HepG2 (cell line): Measurements from ENCODE around the gene LSR. TPM values are rescaled to one million over a fixed set of nuclear protein-coding genes. Genes with fewer than 3 reads are reported as not detected.

ENCODE experiments used
- ATAC-seq: fragments of 200-7000 bp; cut with Tn5 transposase; 3 replicates; pipeline ENCODE4 v1.9.1; 2020; ENCODE audit warnings: mild to moderate bottlenecking, moderate library complexity
- BruUV-seq: library from RNA; stranded (reverse); fragments of 400-500 nt; replicated peaks from 2 replicates; lab custom pipeline; 2021; lab: Mats Ljungman, UMichigan
- CTCF ChIA-PET: fragments of 300-600 bp; formaldehyde crosslinking; extraction: SDS; loops from one replicate; lab custom pipeline; 2021; ENCODE audit warnings: low total read pairs, inconsistent platforms, low intra/inter-chr PET ratio; lab: Yijun Ruan, JAX
- POLR2A ChIA-PET: fragments of 350-600 bp; sonication (Branson Sonifier 250); formaldehyde crosslinking; loops from one replicate; lab custom pipeline; 2020; ENCODE audit warnings: antibody characterized with exemption, inconsistent platforms; lab: Yijun Ruan, JAX
- DNase-seq: peaks from one replicate; pipeline ENCODE4 v3.0.0-alpha.2; 2015; ENCODE audit warnings: low spot score
- FAIRE-seq: peaks from 3 replicates; lab custom pipeline; 2011; peaks lifted over from hg19 to GRCh38; lab: Jason Lieb, UNC
- H2AFZ ChIP-seq: one replicate; pipeline ENCODE4 v1.6.1; 2011; ENCODE audit warnings: low read length, inconsistent platforms
- H3K27ac ChIP-seq: fragments of 300-600 bp; 3 replicates; pipeline ENCODE4 v1.8.0; 2011; ENCODE audit warnings: mixed run types, mild to moderate bottlenecking, mixed read lengths, low read length, inconsistent platforms; ENCODE audit not compliant: insufficient read depth; ENCODE audit errors: extremely low read length
- H3K27me3 ChIP-seq, 2 experiments: fragments of 200-600 bp in 1 of 2; 2 replicates in 1 of 2; 3 replicates in 1 of 2; pipeline versions ENCODE4 v1.6.0 to v1.8.0; 2011; ENCODE audit warnings: low read length in 2 of 2, mild to moderate bottlenecking in 2 of 2, moderate library complexity in 2 of 2, inconsistent platforms in 1 of 2; ENCODE audit not compliant: insufficient read depth in 2 of 2, control insufficient read depth in 1 of 2
- H3K36me3 ChIP-seq, 2 experiments: fragments of 200-600 bp in 1 of 2; replicated peaks in 1 of 2; 2 replicates in 1 of 2; 3 replicates in 1 of 2; pipeline versions ENCODE4 v1.5.1 to v1.8.0; 2011; ENCODE audit warnings: low read length in 2 of 2, inconsistent platforms in 1 of 2; ENCODE audit not compliant: insufficient read depth in 2 of 2, control insufficient read depth in 1 of 2
- H3K4me1 ChIP-seq: 2 replicates; pipeline ENCODE4 v1.5.1; 2012; ENCODE audit warnings: low read length, inconsistent platforms; ENCODE audit not compliant: insufficient read depth
- H3K4me2 ChIP-seq: 2 replicates; pipeline ENCODE4 v1.6.0; 2011; ENCODE audit warnings: low read depth, low read length, inconsistent platforms
- H3K4me3 ChIP-seq, 3 experiments: fragments of 200-600 bp in 1 of 3; sonication (generic), shearing (Covaris generic) in 1 of 3; replicated peaks in 1 of 3; 2 replicates each; pipeline ENCODE4 v1.5.1; 2011 to 2016; ENCODE audit warnings: low read length in 3 of 3, inconsistent platforms in 2 of 3, low read depth in 2 of 3, mild to moderate bottlenecking in 2 of 3, control low read depth in 1 of 3, mixed read lengths in 1 of 3; ENCODE audit not compliant: insufficient read depth in 1 of 3
- H3K79me2 ChIP-seq: one replicate; pipeline ENCODE4 v1.6.1; 2011; ENCODE audit warnings: low read length, inconsistent platforms; ENCODE audit not compliant: insufficient read depth
- H3K9ac ChIP-seq: 2 replicates; pipeline ENCODE4 v1.6.0; 2011; ENCODE audit warnings: mild to moderate bottlenecking, low read depth, low read length, inconsistent platforms; ENCODE audit not compliant: insufficient read depth
- H3K9me3 ChIP-seq: 2 replicates; pipeline ENCODE4 v1.5.1; 2012; ENCODE audit warnings: mild to moderate bottlenecking, low read length
- H4K20me1 ChIP-seq: 2 replicates; pipeline ENCODE4 v1.6.0; 2011; ENCODE audit warnings: inconsistent platforms, mild to moderate bottlenecking, low read length, moderate library complexity; ENCODE audit not compliant: insufficient read depth
- ELF3 ChIP-seq: IDR thresholded peaks from 2 replicates; pipeline ENCODE4 v1.6.1; 2016; ENCODE audit warnings: missing genetic modification reagents, missing compliant biosample characterization
- SAP130 ChIP-seq: IDR thresholded peaks from 2 replicates; pipeline ENCODE4 v1.6.1; 2016; ENCODE audit warnings: low read depth
- TBP ChIP-seq: sonication (generic); formaldehyde crosslinking; IDR thresholded peaks from 2 replicates; pipeline ENCODE4 v1.5.0; 2020; ENCODE audit warnings: missing genetic modification reagents
- ZNF180 ChIP-seq: sonication (generic); formaldehyde crosslinking; IDR thresholded peaks from 2 replicates; pipeline ENCODE4 v1.4.0; 2020; ENCODE audit warnings: low read depth, missing genetic modification reagents, borderline replicate concordance
- ZNF616 ChIP-seq: sonication (generic); formaldehyde crosslinking; IDR thresholded peaks from 2 replicates; pipeline ENCODE4 v1.5.0; 2020; ENCODE audit warnings: low read depth, mild to moderate bottlenecking, missing genetic modification reagents
- WGBS: methylation state at CpG from one replicate; pipeline ENCODE4 v1.1.6; 2017; ENCODE audit warnings: low lambda C conversion rate; 5-methylcytosine and 5-hydroxymethylcytosine counted together
- in situ Hi-C: cut with HindIII; loops from 2 replicates; pipeline ENCODE4 v1.10.0; 2017; ENCODE audit warnings: low pct_unique_long_range_greater_than_20kb; ENCODE audit not compliant: extremely low pct_ligation_motif_present
- intact Hi-C: fragments of 100-400 bp; cut with micrococcal nuclease; formaldehyde crosslinking; loops from one replicate; pipeline ENCODE4 v1.10.0; 2022; ENCODE audit not compliant: unreplicated experiment
- polyA plus RNA-seq, 8 experiments: library from polyadenylated mRNA; depleted of rRNA in 3 of 8; stranded (reverse) in 7 of 8; unstranded in 1 of 8; fragments of >200 nt; fragmentation: Illumina TruSeq in 4 of 8; extraction: Trizol in 4 of 8; gene quantifications; 2 replicates each; pipeline versions ENCODE4 v1.2.1 to v1.2.3, GENCODE V29; 2011 to 2016; ENCODE audit warnings: low read depth in 4 of 8, missing spikeins in 1 of 8, mixed read lengths in 1 of 8; ENCODE audit not compliant: insufficient read depth in 1 of 8
- total RNA-seq, 5 experiments: library from RNA; depleted of rRNA; stranded (reverse); fragments of >200 nt; fragmentation: Illumina TruSeq; extraction: Trizol; gene quantifications; 2 replicates each; pipeline ENCODE4 v1.2.3, GENCODE V29; 2016; ENCODE audit warnings: low read depth in 1 of 5
- TF ChIP-seq, protein P1 (sequence below): IDR thresholded peaks from 2 replicates; pipeline ENCODE4 v1.6.1; 2012; ENCODE audit warnings: low read depth, low read length, improper control_type of control experiment
- TF ChIP-seq, protein P2 (sequence below): IDR thresholded peaks from 2 replicates; pipeline ENCODE4 v1.6.1; 2016; ENCODE audit warnings: control low read depth
- TF ChIP-seq, protein P3 (sequence below): sonication (generic); formaldehyde crosslinking; IDR thresholded peaks from 2 replicates; pipeline ENCODE4 v1.9.0; 2021; ENCODE audit warnings: missing genetic modification reagents, mild to moderate bottlenecking, borderline replicate concordance

LSR gene
- total and polyA plus RNA-seq, 2 of the 13 experiments (the other 11 are each of a cell fraction or from before 2014, with no cell fraction given): 29.2 to 79.2 TPM

DNA sequence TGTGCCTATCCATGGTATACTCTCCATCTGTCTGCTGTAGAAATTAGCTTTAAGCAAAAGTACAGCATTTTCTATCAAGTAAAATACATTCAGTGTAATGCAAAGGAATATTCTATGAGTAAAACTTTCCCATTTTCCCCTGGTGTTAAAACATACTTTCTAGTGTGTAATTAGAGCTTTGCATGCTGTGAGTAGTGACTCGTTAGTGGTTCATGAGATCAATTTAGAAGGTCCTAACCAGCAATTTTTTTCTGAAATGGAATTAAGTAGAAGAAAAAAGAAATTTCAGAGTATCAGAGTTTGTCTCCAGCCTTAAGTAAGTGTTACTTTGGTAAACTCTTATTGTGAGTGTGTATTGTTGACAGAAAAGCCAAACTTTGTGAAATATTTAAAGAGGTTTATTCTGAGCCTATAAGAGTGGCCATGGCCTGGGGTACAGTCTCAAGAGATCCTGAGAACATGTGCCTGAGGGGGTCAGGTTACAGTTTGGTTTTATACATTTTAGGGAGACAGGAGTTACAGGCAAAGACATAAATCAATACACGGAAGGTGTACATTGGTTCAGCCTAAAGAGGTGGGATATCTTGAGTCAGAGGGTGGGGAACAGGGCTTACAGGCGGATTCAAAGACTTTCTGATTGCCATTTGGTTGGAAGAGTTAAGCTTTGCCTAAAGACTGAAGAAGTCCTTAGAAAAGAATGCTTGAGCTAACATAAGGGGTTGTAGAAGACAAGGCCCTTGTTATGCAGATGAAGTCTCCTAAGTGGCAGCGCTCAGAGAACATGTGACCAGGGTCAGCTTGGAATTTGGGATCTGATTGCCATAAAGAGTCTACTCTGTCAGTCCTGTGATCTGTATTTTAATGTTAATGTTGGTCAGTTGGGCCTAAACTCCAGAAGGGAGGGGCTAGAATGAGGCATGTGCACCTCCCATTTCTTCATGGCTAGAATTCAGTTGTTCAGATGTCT lies 45.8 kb upstream of the LSR start:
- ChIA-PET POLR2A (no interaction called here), CTCF (no interaction called here)
- Histone ChIP-seq H3K9me3 (no peaks in the 10 kb centered on the region), H2AFZ (no peak overlapping the region), H4K20me1 (no peaks in the 10 kb centered on the region), H3K36me3 (no peaks in the 10 kb centered on the region), H3K27me3 (peaks cover 1 to 7% of the 10 kb centered on the region in 2 experiments; a peak in 3 of 5 replicates), H3K79me2 (no peaks in the 10 kb centered on the region), H3K4me3 (no peak overlapping the region), H3K27ac (no peak overlapping the region), H3K9ac (no peak overlapping the region), H3K4me2 (no peak overlapping the region), H3K4me1 (no peaks in the 10 kb centered on the region)
- intact Hi-C loops: no loop called here
- ATAC-seq (no peak), FAIRE-seq (no peak), DNase-seq (no peak)
- no TSS peak for BruUV-seq
- 39% methylated on average over 4 of the region's 4 CpGs for WGBS
- no peak for TF ChIP-seq TBP (CRISPR knock-in tag)
- in situ Hi-C loops: no loop called here

DNA sequence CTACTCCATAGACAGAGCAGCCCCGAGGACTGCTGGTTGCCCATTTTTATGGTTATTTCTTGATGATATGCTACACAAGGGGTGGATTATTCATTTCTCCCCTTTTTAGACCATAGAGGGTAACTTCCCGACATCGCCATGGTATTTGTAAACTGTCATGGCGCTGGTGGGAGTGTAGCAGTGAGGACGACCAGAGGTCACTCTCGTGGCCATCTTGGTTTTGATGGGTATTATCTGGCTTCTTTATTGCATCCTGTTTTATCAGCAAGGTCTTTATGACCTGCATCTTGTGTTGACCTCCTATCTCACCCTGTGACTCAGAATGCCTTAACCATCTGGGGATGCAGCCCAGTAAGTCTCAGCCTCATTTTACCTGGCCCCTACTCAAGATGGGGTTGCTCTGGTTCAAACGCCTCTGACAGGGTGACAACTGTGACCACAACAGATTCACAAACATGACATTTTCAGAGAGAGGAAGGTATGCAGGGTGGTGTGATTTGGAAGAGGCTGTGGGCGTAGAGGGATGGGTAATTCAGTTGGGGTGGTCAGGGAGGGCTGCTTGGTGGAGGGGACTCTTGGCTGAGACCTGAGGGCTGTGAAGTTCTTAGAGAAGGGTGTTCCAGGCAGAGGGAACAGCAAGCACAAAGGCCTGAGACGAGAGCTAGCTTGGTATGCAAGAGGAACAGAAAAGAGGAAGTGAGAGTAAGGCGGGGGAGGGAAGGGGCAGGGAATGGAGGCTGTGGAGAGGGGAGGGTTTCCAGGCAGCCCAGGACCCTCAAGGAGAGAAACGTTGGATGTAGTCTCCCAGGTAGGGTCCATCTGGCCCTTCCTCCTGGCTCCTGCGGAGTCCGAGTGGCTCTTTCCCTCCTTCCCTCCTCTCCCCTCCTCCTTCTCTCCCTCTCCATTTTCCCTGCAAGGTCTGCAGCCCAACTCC lies 43.7 kb upstream of the LSR start:
- Histone ChIP-seq H2AFZ (no peak overlapping the region), H3K9ac (no peak overlapping the region), H3K27ac (no peak overlapping the region), H3K9me3 (no peaks in the 10 kb centered on the region), H3K4me3 (no peak overlapping the region), H3K27me3 (peaks cover 0 to 1% of the 10 kb centered on the region in 2 experiments; a peak in 3 of 5 replicates), H3K4me1 (no peaks in the 10 kb centered on the region; the same call in 1 of the 2 replicates), H3K36me3 (no peaks in the 10 kb centered on the region), H4K20me1 (no peaks in the 10 kb centered on the region), H3K4me2 (no peak overlapping the region), H3K79me2 (no peaks in the 10 kb centered on the region)
- WGBS: 43% methylated on average over 13 of the region's 13 CpGs
- no peak for ATAC-seq
- CTCF ChIA-PET: no interaction called here
- no peak for DNase-seq
- POLR2A ChIA-PET: no interaction called here
- no peak for FAIRE-seq
- in situ Hi-C loops (no loop called here), intact Hi-C loops (no loop called here)
- BruUV-seq: no TSS peak
- no peak for TF ChIP-seq ZNF616 (CRISPR knock-in tag)
- TF ChIP-seq, protein P1, sequence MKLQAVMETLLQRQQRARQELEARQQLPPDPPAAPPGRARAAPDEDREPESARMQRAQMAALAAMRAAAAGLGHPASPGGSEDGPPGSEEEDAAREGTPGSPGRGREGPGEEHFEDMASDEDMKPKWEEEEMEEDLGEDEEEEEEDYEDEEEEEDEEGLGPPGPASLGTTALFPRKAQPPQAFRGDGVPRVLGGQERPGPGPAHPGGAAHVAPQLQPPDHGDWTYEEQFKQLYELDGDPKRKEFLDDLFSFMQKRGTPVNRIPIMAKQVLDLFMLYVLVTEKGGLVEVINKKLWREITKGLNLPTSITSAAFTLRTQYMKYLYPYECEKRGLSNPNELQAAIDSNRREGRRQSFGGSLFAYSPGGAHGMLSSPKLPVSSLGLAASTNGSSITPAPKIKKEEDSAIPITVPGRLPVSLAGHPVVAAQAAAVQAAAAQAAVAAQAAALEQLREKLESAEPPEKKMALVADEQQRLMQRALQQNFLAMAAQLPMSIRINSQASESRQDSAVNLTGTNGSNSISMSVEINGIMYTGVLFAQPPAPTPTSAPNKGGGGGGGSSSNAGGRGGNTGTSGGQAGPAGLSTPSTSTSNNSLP: no peak
- TF ChIP-seq SAP130: no peak
- TF ChIP-seq ZNF180: no peak
- no peak for TF ChIP-seq ELF3
- TF ChIP-seq, protein P2, sequence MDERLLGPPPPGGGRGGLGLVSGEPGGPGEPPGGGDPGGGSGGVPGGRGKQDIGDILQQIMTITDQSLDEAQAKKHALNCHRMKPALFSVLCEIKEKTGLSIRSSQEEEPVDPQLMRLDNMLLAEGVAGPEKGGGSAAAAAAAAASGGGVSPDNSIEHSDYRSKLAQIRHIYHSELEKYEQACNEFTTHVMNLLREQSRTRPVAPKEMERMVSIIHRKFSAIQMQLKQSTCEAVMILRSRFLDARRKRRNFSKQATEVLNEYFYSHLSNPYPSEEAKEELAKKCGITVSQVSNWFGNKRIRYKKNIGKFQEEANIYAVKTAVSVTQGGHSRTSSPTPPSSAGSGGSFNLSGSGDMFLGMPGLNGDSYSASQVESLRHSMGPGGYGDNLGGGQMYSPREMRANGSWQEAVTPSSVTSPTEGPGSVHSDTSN (CRISPR knock-in tag): no peak
- TF ChIP-seq, protein P3, sequence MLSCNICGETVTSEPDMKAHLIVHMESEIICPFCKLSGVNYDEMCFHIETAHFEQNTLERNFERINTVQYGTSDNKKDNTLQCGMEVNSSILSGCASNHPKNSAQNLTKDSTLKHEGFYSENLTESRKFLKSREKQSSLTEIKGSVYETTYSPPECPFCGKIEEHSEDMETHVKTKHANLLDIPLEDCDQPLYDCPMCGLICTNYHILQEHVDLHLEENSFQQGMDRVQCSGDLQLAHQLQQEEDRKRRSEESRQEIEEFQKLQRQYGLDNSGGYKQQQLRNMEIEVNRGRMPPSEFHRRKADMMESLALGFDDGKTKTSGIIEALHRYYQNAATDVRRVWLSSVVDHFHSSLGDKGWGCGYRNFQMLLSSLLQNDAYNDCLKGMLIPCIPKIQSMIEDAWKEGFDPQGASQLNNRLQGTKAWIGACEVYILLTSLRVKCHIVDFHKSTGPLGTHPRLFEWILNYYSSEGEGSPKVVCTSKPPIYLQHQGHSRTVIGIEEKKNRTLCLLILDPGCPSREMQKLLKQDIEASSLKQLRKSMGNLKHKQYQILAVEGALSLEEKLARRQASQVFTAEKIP (CRISPR knock-in tag): no peak
